T follicular helper cell (primary cell): ENCODE data around the gene BTF3L4.
"Not testable (repeated sequence)": the region's sequence is repeated elsewhere in the genome, so short reads cannot be mapped to it uniquely, and the experiment has no call there.

ENCODE experiments used
- DNase-seq: peaks from one replicate; pipeline ENCODE4 v3.0.0-alpha.2; 2020; ENCODE audit warnings: low read depth
- total RNA-seq, 2 experiments: gene quantifications; one replicate each; lab custom pipeline; 2026; lab: John Stamatoyannopoulos, UW

BTF3L4 gene
- 42.1 to 68.5 reads per million in 2 experiments for total RNA-seq

- DNase-seq, result peak; percentile 90
These were observed at the start of gene BTF3L4 for GRCh38 chr1:52056163-52056936. BTF3L4 (plus strand) TSS chr1:52056295; CDS start chr1:52059848, 3,553 bp downstream.

GRCh38 chr1:52007215-52008002, 48.7 kb upstream of the BTF3L4 start:
- DNase-seq, result no peak

DNA sequence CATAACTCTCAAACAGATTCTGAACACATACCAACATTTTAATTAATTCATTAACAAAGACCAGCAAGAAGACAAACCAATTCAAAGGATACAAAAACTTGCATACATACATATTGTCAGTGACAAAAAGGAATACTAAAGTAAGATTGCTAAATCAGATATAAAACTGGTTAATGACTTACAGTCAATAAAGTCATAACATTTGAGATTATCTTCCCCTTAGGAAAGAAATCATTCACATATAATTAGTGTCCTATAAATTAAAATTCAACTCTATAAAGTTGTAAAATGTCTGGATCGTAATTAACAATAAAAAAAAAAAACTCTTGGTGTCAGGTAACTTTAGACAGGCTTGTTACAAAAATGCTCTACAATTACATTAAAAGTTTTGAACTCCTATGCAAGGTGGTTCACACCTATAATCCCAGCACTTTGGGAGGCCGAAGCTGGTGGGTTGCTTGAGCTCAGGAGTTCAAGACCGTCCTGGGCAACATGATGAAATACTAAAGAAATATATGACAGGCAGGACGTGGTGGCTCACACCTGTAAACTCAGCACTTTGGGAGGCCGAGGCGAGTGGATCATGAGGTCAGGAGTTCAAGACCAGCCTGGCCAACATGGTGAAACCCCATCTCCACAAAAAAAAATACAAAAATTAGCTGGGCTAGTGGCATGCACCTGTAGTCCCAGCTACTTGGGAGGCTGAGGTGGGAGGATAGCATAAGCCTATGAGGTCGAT, 47.9 kb upstream of the BTF3L4 start:
- no peak for DNase-seq

DNA sequence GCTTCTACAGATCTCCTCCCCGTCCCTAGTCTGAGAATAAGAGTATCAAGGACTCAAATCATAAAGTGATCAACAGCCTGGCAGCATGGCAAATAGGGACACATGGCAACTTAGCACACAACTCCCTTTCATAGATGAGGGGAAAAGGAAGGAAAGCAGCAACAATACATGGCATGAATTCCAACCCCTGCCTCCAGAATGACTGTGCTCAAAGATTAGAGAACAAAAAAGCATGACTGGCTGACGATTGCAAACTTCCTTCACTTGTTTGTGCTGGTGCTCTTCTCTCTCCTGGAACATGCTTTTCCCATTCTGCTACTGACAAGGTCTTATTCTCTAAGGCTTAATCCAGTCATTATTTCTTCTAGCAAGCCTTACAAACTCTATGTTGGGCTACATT, 34.0 kb upstream of the BTF3L4 start:
- DNase-seq, result no peak

GRCh38 chr1:52026278-52026677, 29.8 kb upstream of the BTF3L4 start:
- no peak for DNase-seq

- DNase-seq, result no peak
These were observed 27.8 kb upstream of the BTF3L4 start for GRCh38 chr1:52028328-52028727.

DNA sequence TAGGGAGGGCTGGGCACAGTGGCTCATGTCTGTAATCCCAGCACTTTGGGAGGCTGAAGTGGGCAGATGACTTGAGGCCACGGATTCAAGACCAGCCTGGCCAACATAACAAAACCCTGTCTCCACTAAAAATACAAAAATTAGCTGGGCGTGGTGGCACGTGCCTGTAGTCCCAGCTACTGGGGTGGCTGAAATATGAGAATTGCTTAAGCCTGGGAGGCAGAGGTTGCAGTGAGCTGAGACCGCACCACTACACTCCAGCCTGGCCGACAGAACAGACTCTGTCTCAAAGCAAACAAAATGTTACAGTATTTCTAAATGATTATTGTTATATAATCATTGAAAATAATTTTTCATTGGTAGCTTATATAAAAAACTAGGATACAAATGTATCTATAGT, 27.3 kb upstream of the BTF3L4 start:
- not testable (repeated sequence) for DNase-seq

- DNase-seq, result no peak
These were observed 23.8 kb upstream of the BTF3L4 start for GRCh38 chr1:52032124-52032784.

DNA sequence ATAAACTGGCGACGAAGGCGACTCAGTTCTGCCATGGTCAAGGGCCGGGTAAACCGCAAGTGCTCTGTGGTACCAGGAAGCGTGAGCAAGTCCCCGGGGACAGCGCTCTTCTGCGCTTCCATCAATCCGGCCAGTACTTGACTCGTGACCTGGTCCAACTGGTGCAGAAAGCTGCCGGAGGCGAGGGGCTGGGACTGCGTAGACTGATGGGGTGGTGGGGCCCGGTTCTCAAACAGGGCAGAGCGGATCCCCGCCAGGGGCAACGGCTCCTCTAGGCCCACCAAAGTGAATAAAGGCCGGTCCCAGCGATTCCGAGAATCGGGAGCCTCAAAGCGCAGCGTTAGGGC, 23.3 kb upstream of the BTF3L4 start:
- DNase-seq, result no peak

DNA sequence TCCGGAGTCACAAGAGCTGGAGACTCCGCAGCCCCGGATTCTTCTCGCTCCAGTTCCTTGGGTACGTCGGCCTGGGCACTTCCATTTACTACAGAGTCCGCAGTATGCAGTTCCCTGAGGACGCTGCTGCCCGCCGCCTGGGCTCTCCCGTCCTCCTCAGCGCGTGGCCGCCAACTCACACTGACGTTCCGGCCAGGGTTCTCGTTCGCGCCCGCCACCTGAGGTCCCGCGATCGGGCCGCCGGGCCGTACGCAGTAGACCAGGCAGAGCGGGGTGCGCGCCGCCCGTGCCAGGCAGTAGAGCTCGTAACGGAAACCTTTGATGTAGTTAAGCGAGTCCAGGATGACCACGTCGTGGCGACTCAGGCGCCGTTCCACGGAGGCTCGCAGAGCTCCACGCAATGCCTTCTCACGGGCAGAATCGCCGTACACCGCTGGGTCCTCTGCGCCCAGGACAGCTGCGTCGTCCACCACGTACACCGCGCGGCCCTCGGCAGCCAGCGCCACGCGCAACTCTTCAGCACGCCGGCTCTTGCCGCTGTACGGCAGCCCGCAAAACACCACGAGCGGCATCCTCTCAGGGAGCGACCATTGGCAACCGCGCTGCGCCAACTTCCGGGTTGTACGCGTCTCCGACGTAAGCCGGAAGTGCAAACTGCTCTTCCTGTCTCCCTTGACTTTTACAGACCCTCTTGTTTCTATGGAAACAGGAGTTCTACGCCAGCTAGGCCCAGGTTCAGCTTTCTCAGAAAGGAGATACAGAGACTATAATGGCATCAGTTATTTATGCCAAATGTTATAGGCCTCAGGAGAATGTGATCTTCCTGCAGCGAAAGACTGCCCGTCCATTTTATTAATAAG, 22.7 kb upstream of the BTF3L4 start, which contains the start of gene KTI12:
KTI12 (minus strand) TSS at position 621 of the 860 bp plus-strand sequence; CDS start at position 572, 49 bp downstream.
- DNase-seq, result peak; percentile 83

GRCh38 chr1:52034050-52034384, 22.1 kb upstream of the BTF3L4 start:
- no peak for DNase-seq

DNA sequence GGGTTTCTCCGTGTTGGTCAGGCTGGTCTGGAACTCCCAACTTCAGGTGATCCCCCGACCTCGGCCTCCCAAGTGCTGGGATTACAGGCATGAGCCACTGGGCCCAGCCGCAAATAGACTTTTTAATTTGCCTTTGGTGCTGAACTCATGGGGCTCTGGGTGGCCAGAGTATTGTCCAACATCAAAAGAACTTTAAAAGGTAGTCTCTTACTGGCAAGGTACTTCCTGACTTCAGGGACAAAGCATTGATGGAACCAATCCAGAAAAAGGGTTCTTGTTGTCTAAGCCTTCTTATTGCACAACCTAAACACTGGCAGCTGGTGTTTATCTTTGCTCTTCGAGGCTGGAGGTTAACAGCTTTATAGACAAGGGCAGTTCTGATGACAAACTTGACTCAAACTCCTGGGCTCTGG, 18.7 kb upstream of the BTF3L4 start:
- no peak for DNase-seq

DNA sequence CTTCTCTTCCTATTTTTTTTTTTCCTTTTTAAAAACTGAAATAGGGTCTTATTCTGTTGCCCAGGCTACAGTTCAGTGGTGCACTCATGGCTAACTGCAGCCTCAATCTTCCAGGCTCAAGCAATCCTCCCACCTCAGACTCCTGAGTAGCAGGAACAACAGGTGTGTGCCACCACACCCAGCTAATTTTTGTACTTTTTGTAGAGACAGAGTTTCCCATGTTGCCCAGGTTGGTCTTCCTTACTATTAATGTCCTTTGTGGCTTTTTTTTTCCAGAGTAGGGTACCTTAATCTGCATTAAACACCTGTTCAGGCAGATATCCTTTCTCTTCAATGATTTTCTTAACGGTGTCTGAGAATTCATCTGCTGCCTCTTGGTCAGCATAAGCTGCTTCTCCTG, 18.2 kb upstream of the BTF3L4 start:
- no peak for DNase-seq

GRCh38 chr1:52041551-52042185, 14.4 kb upstream of the BTF3L4 start:
- DNase-seq, result no peak

DNA sequence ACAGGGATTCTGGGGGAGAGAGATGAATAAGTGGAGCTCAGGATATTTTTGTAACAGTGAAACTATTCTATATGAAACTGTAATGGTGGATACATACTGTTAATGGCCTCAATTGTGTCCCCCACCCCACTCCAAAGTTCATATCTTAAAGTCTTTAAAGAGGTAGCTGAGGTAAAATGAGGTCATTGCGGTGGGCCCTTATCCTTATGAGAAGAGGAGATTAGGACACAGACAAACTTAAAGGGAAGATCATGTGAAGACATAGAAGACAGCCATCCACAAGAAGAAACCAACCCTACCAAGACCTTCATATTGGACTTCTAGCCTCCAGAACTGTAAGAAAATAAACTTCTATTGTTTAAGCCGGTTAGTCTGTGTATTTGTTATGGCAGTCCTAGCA, 10.9 kb upstream of the BTF3L4 start:
- no peak for DNase-seq

DNA sequence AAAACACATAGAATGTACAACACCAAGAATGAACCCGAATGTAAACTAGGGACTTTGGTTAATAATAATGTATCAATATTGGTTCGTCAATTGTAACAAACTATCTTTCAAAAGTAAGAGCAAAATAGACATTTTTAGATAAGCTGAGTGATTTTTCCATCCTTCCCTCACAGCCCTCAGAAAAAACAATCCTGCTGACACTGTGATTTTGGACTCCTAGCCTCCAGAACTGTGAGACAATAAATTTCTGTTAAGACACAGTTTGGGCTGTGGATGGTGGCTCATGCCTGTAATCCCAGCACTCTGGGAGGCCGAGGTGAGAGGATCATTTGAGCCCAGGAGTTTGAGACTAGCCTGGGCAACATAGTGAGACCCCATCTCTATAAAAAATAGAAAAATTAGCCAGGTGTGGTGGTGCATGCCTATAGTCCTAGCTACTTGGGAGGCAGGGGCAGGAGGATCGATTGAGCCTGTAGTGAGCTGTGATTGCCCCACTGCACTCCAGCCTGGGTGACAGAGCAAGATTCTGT, 10.4 kb upstream of the BTF3L4 start:
- not testable (repeated sequence) for DNase-seq

GRCh38 chr1:52049337-52049736, 6.8 kb upstream of the BTF3L4 start:
- DNase-seq, result not testable (repeated sequence)

DNA sequence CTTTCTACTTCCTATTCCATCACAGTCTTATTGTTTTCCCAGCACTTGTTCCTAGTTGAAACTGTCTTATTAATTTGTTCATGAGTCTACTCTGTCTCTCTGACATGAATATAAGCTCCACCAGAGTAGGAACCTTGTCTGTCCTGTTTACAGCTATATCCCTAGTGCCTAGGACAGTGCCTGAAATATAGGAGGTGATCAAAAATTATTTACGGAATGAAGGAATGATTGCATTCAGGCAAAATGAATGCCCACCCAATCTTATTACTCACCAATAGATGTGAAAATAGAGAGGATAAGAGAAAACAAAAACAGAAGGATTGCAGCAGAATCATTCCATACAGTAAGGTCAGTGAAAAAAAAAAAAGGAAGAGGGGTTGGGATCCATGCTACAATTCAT, 2.2 kb upstream of the BTF3L4 start:
- no peak for DNase-seq

GRCh38 chr1:52054496-52055065, 1.5 kb upstream of the BTF3L4 start:
- DNase-seq, result no peak
